A549 (cell line): ENCODE data around the gene BCL2L1.

ENCODE experiments used
- BCL3 ChIP-seq: fragments of >200 bp; sonication (Bioruptor Twin); formaldehyde crosslinking; IDR thresholded peaks from 3 replicates; pipeline ENCODE4 v1.6.1; 2016
- CBX2 ChIP-seq: fragments of 200-600 bp; sonication (generic); IDR thresholded peaks from 2 replicates; pipeline ENCODE4 v1.6.1; 2016; ENCODE audit warnings: low read depth, mild to moderate bottlenecking, borderline replicate concordance
- CHD2 ChIP-seq: fragments of 150-350 bp; IDR thresholded peaks from 2 replicates; pipeline ENCODE4 v1.6.1; 2014; ENCODE audit warnings: low read length; ENCODE audit not compliant: partially characterized antibody
- CTCF ChIP-seq: fragments of >200 bp; sonication (Bioruptor Twin); formaldehyde crosslinking; IDR thresholded peaks from 3 replicates; pipeline ENCODE4 v1.5.1; 2016
- EP300 ChIP-seq, 2 experiments: fragments of >200 bp; sonication (Bioruptor Twin); formaldehyde crosslinking; IDR thresholded peaks; 2 replicates in 1 of 2; 3 replicates in 1 of 2; pipeline ENCODE4 v1.6.1; 2016 to 2017
- MAX ChIP-seq: IDR thresholded peaks from 2 replicates; pipeline ENCODE4 v1.6.1; 2012
- MAZ ChIP-seq: fragments of 150-350 bp; IDR thresholded peaks from 2 replicates; pipeline ENCODE4 v1.6.1; 2014; ENCODE audit warnings: antibody characterized with exemption, low read depth, low read length, borderline replicate concordance
- MYC ChIP-seq: IDR thresholded peaks from 2 replicates; pipeline ENCODE4 v1.6.1; 2012; ENCODE audit warnings: mild to moderate bottlenecking, inconsistent platforms, low read length, improper control_type of control experiment, borderline replicate concordance
- RAD21 ChIP-seq, 2 experiments: fragments of >200 bp in 1 of 2; sonication (Bioruptor Twin) in 1 of 2; formaldehyde crosslinking in 1 of 2; IDR thresholded peaks in 1 of 2; conservative IDR thresholded peaks in 1 of 2; 2 replicates in 1 of 2; 3 replicates in 1 of 2; pipeline ENCODE4 v1.6.1; 2012 to 2018; ENCODE audit warnings: inconsistent platforms in 1 of 2
- RFX5 ChIP-seq: fragments of 450-650 bp; IDR thresholded peaks from 2 replicates; pipeline ENCODE4 v1.7.1; 2014; ENCODE audit warnings: antibody characterized with exemption, mild to moderate bottlenecking, moderate library complexity
- SREBF2 ChIP-seq: fragments of 450-650 bp; IDR thresholded peaks from 2 replicates; pipeline ENCODE4 v1.6.1; 2014; ENCODE audit warnings: mild to moderate bottlenecking, moderate library complexity

GRCh38 chr20:31678389-31679356 is 44.0 kb downstream of the BCL2L1 start:
- TF ChIP-seq CTCF (no peak), CBX2 (no peak), EP300 (IDR thresholded peaks at IDR 0.05) (no peak), BCL3 (no peak), RAD21 (conservative IDR thresholded peaks at IDR 0.05 in 1 of 2, IDR thresholded peaks at IDR 0.05 in 1 of 2) (no peak), MAZ (no peak), SREBF2 (no peak), MAX (no peak), MYC (no peak), CHD2 (no peak), RFX5 (no peak)
